SK-N-SH (cell line): Measurements from ENCODE around the gene TANGO6. TPM values are rescaled to one million over a fixed set of nuclear protein-coding genes. Genes with fewer than 3 reads are reported as not detected.
A peak's percentile ranks its signal among the peaks of the same experiment; 100 is the strongest.

ENCODE experiments used
- CTCF ChIA-PET: fragments of 300-600, 350-600 bp; formaldehyde crosslinking; extraction: SDS; loops from one replicate; lab custom pipeline; 2021; lab: Yijun Ruan, JAX
- POLR2A ChIA-PET: fragments of 350-600 bp; sonication (Branson Sonifier 250); formaldehyde crosslinking; extraction: SDS; loops from one replicate; lab custom pipeline; 2020; ENCODE audit warnings: antibody characterized with exemption, inconsistent platforms; lab: Yijun Ruan, JAX
- DNase-seq: peaks from one replicate; pipeline ENCODE4 v3.0.0; 2012
- H2AFZ ChIP-seq: fragments of 200-600 bp; sonication (generic); 2 replicates; pipeline ENCODE4 v1.8.1; 2016; ENCODE audit warnings: antibody characterized with exemption, mild to moderate bottlenecking, low read depth
- H3F3A ChIP-seq: fragments of 200-600 bp; sonication (generic); replicated peaks from 2 replicates; pipeline ENCODE3; 2016; ENCODE audit warnings: antibody characterized with exemption, mild to moderate bottlenecking; ENCODE audit not compliant: insufficient read depth
- H3K27ac ChIP-seq, 2 experiments: fragments of 200-500 bp in 1 of 2; fragments of 200-600 bp in 1 of 2; sonication (Bioruptor generic) in 1 of 2; sonication (generic), shearing (Covaris generic) in 1 of 2; 2 replicates each; pipeline versions ENCODE4 v1.5.1 to v1.6.1; 2014 to 2016; ENCODE audit warnings: low read depth in 2 of 2, inconsistent platforms in 1 of 2, low read length in 1 of 2, mild to moderate bottlenecking in 1 of 2, mixed read lengths in 1 of 2
- H3K27me3 ChIP-seq: fragments of 200-600 bp; sonication (generic), shearing (Covaris generic); 2 replicates; pipeline ENCODE4 v1.6.1; 2016; ENCODE audit warnings: mixed run types; ENCODE audit not compliant: insufficient read depth
- H3K36me3 ChIP-seq, 2 experiments: fragments of 200-500 bp in 1 of 2; fragments of 200-600 bp in 1 of 2; sonication (Bioruptor generic) in 1 of 2; sonication (generic) in 1 of 2; replicated peaks in 1 of 2; 2 replicates each; pipeline versions ENCODE3 to v1.5.1; 2014 to 2016; ENCODE audit warnings: low read length in 1 of 2, mild to moderate bottlenecking in 1 of 2; ENCODE audit not compliant: insufficient read depth in 2 of 2, control insufficient read depth in 1 of 2
- H3K4me1 ChIP-seq, 2 experiments: fragments of 200-500 bp in 1 of 2; fragments of 200-600 bp in 1 of 2; sonication (Bioruptor generic) in 1 of 2; sonication (generic), shearing (Covaris generic) in 1 of 2; 2 replicates each; pipeline versions ENCODE4 v1.5.1 to v1.6.1; 2014 to 2016; ENCODE audit warnings: low read depth in 1 of 2, low read length in 1 of 2, mixed run types in 1 of 2; ENCODE audit not compliant: insufficient read depth in 2 of 2, control insufficient read depth in 1 of 2
- H3K4me2 ChIP-seq: fragments of 200-600 bp; sonication (generic), shearing (Covaris generic); 2 replicates; pipeline ENCODE4 v1.6.1; 2017; ENCODE audit warnings: mixed run types
- H3K4me3 ChIP-seq, 2 experiments: fragments of 200-500 bp in 1 of 2; fragments of 200-600 bp in 1 of 2; sonication (Bioruptor generic) in 1 of 2; sonication (generic), shearing (Covaris generic) in 1 of 2; 2 replicates each; pipeline versions ENCODE4 v1.5.1 to v1.8.1; 2014 to 2016; ENCODE audit warnings: low read depth in 2 of 2, inconsistent platforms in 1 of 2, low read length in 1 of 2, mild to moderate bottlenecking in 1 of 2, mixed read lengths in 1 of 2, moderate library complexity in 1 of 2
- H3K79me2 ChIP-seq: fragments of 200-600 bp; sonication (generic); 2 replicates; pipeline ENCODE4 v1.8.1; 2017; ENCODE audit warnings: mild to moderate bottlenecking; ENCODE audit not compliant: insufficient read depth
- H3K9ac ChIP-seq: fragments of 200-600 bp; sonication (generic); 2 replicates; pipeline ENCODE4 v1.6.1; 2017; ENCODE audit warnings: mixed run types
- H3K9me2 ChIP-seq: fragments of 200-600 bp; sonication (generic); 2 replicates; pipeline ENCODE4 v1.6.1; 2017; ENCODE audit warnings: mixed run types
- H3K9me3 ChIP-seq: fragments of 200-600 bp; sonication (generic); 2 replicates; pipeline ENCODE4 v1.6.1; 2017; ENCODE audit warnings: mixed run types, mild to moderate bottlenecking, moderate library complexity
- H4K20me1 ChIP-seq: fragments of 200-600 bp; sonication (generic); 2 replicates; pipeline ENCODE4 v1.6.1; 2017; ENCODE audit warnings: mild to moderate bottlenecking, mixed run types; ENCODE audit not compliant: insufficient read depth
- CTCF ChIP-seq: fragments of 200-600 bp; sonication (generic); IDR thresholded peaks from 2 replicates; pipeline ENCODE4 v1.6.1; 2017; ENCODE audit warnings: antibody characterized with exemption, mild to moderate bottlenecking, moderate library complexity
- ELF1 ChIP-seq: IDR thresholded peaks from 2 replicates; pipeline ENCODE4 v1.4.0; 2012
- EP300 ChIP-seq, 2 experiments: IDR thresholded peaks; 2 replicates each; pipeline versions ENCODE4 v1.4.0 to v1.6.1; 2012; ENCODE audit warnings: borderline replicate concordance in 1 of 2, low read depth in 1 of 2, low read length in 1 of 2
- EZH2phosphoT487 ChIP-seq: fragments of 200-600 bp; sonication (generic); IDR thresholded peaks from 2 replicates; pipeline ENCODE4 v1.6.1; 2017; ENCODE audit warnings: low read depth, mixed run types, mild to moderate bottlenecking, antibody characterized with exemption, moderate library complexity, borderline replicate concordance
- FOSL2 ChIP-seq: IDR thresholded peaks from 2 replicates; pipeline ENCODE4 v1.4.0; 2012; ENCODE audit warnings: low read depth, mild to moderate bottlenecking, moderate library complexity, borderline replicate concordance
- FOXJ3 ChIP-seq: sonication (generic); formaldehyde crosslinking; IDR thresholded peaks from 2 replicates; pipeline ENCODE4 v1.5.1; 2020; ENCODE audit warnings: mild to moderate bottlenecking, missing genetic modification reagents
- GATA2 ChIP-seq: sonication (generic); formaldehyde crosslinking; IDR thresholded peaks from 2 replicates; pipeline ENCODE4 v1.5.0; 2020; ENCODE audit warnings: mild to moderate bottlenecking, missing genetic modification reagents
- MXI1 ChIP-seq: IDR thresholded peaks from 2 replicates; pipeline ENCODE4 v1.6.1; 2012; ENCODE audit warnings: mild to moderate bottlenecking, low read depth, low read length, improper control_type of control experiment
- NFIC ChIP-seq: IDR thresholded peaks from 2 replicates; pipeline ENCODE4 v1.4.0; 2012; ENCODE audit warnings: borderline replicate concordance
- PBX3 ChIP-seq: IDR thresholded peaks from 2 replicates; pipeline ENCODE4; 2012
- POLR2AphosphoS5 ChIP-seq: IDR thresholded peaks from 2 replicates; pipeline ENCODE4 v1.6.1; 2012; ENCODE audit warnings: low read depth, low read length
- RAD21 ChIP-seq: IDR thresholded peaks from 2 replicates; pipeline ENCODE4 v1.6.1; 2012; ENCODE audit warnings: mild to moderate bottlenecking, low read length
- REST ChIP-seq: IDR thresholded peaks from 2 replicates; pipeline ENCODE4 v1.6.1; 2012; ENCODE audit warnings: mild to moderate bottlenecking, low read depth, low read length, moderate library complexity
- RFX5 ChIP-seq: IDR thresholded peaks from 2 replicates; pipeline ENCODE4 v1.6.1; 2012; ENCODE audit warnings: mild to moderate bottlenecking, improper control_type of control experiment, low read length
- SIN3A ChIP-seq: IDR thresholded peaks from 2 replicates; pipeline ENCODE4 v1.6.1; 2012; ENCODE audit warnings: low read depth, mild to moderate bottlenecking, low read length, moderate library complexity, borderline replicate concordance
- SMC3 ChIP-seq: IDR thresholded peaks from 2 replicates; pipeline ENCODE4 v1.6.1; 2012; ENCODE audit warnings: low read depth, low read length, improper control_type of control experiment
- TAF1 ChIP-seq: IDR thresholded peaks from 2 replicates; pipeline ENCODE4 v1.6.1; 2012; ENCODE audit warnings: low read depth, mild to moderate bottlenecking, low read length, moderate library complexity, borderline replicate concordance
- TCF12 ChIP-seq: IDR thresholded peaks from 2 replicates; pipeline ENCODE4 v1.4.0; 2012
- USF2 ChIP-seq: fragments of 150-350 bp; IDR thresholded peaks from 2 replicates; pipeline ENCODE4 v1.6.1; 2017; ENCODE audit warnings: antibody characterized with exemption, low read length, low read depth, borderline replicate concordance
- YY1 ChIP-seq: IDR thresholded peaks from 2 replicates; pipeline ENCODE4 v1.4.0; 2012; ENCODE audit warnings: low read depth, mild to moderate bottlenecking
- ZBTB33 ChIP-seq: IDR thresholded peaks from 2 replicates; pipeline ENCODE4 v1.4.0; 2012; ENCODE audit warnings: low read depth, borderline replicate concordance
- WGBS: methylation state at CpG from one replicate; pipeline ENCODE4 v1.1.6; 2017; ENCODE audit warnings: low lambda C conversion rate; 5-methylcytosine and 5-hydroxymethylcytosine counted together
- polyA plus RNA-seq, 3 experiments: library from polyadenylated mRNA; depleted of rRNA; stranded (reverse); fragments of >200 nt; gene quantifications; 2 replicates each; pipeline ENCODE4 v1.2.3, GENCODE V29; 2012

Gene TANGO6
- polyA plus RNA-seq, 1 of the 3 experiments (the other 2 are of a cell fraction), result 5.5 TPM

- TF ChIP-seq ZBTB33 (no peak), TCF12 (no peak), NFIC (no peak), SIN3A (no peak), FOXJ3 (CRISPR knock-in tag) (no peak), RAD21 (peak; percentile 52), YY1 (no peak), REST (no peak), MXI1 (no peak), SMC3 (peak; percentile 46; the same call in 1 of the 2 replicates)
Measured at GRCh38 chr16:69112285-69113129, 269.2 kb downstream of the TANGO6 start (continued).

- DNase-seq, result no peak
- Histone ChIP-seq H4K20me1 (0 out of 2 replicates have a peak, but pooled peaks cover 8% of the 10 kb centered on the region), H3K27ac (no peak overlapping the region), H3K9me2 (no peaks in the 10 kb centered on the region), H3F3A (peaks cover 3% of the 10 kb centered on the region), H3K4me2 (no peak overlapping the region), H3K9me3 (no peaks in the 10 kb centered on the region), H3K9ac (no peak overlapping the region), H3K79me2 (no peaks in the 10 kb centered on the region), H2AFZ (no peak overlapping the region), H3K36me3 (peaks cover 9 to 64% of the 10 kb centered on the region in 2 experiments), H3K4me3 (no peak overlapping the region), H3K27me3 (no peaks in the 10 kb centered on the region), H3K4me1 (no peaks in the 10 kb centered on the region; a peak in 1 of 4 replicates)
- ChIA-PET POLR2A (no interaction called here), CTCF (interaction anchor here (0.6 to 7.3 kb wide), 15 partner anchors 8 to 583 kb away, joined by 3 to 62 read pairs (median 4); partner anchors contain the start of genes HAS3 and TANGO6)
- WGBS, result 93% methylated on average over 7 of the region's 7 CpGs
- TF ChIP-seq FOXJ3 (CRISPR knock-in tag), result no peak
- no peak for TF ChIP-seq PBX3
- TF ChIP-seq POLR2AphosphoS5, result no peak
- TF ChIP-seq MXI1, result no peak
- no peak for TF ChIP-seq CTCF
- TF ChIP-seq TAF1, result no peak
- no peak for TF ChIP-seq EZH2phosphoT487
- no peak for TF ChIP-seq EP300 (IDR thresholded peaks at IDR 0.05; ENCODE audit: borderline replicate concordance in 1 of 2, low read depth in 1 of 2, low read length in 1 of 2)
- no peak for TF ChIP-seq GATA2 (CRISPR knock-in tag)
- TF ChIP-seq RAD21, result no peak
- no peak for TF ChIP-seq USF2
- no peak for TF ChIP-seq FOSL2
- TF ChIP-seq SMC3, result no peak
- no peak for TF ChIP-seq RFX5
- TF ChIP-seq ELF1, result no peak
Measured at GRCh38 chr16:69113216-69113615, 269.9 kb downstream of the TANGO6 start.
